Globus pallidus (tissue), 1 donor: ENCODE data around the gene MC1R.
"Not testable (repeated sequence)": the region's sequence is repeated elsewhere in the genome, so short reads cannot be mapped to it uniquely, and the experiment has no call there.

Experiments used
- DNase-seq: peaks from one replicate; pipeline ENCODE4 v3.0.0-alpha.2; 2015; ENCODE audit warnings: low spot score

The MC1R gene

DNA sequence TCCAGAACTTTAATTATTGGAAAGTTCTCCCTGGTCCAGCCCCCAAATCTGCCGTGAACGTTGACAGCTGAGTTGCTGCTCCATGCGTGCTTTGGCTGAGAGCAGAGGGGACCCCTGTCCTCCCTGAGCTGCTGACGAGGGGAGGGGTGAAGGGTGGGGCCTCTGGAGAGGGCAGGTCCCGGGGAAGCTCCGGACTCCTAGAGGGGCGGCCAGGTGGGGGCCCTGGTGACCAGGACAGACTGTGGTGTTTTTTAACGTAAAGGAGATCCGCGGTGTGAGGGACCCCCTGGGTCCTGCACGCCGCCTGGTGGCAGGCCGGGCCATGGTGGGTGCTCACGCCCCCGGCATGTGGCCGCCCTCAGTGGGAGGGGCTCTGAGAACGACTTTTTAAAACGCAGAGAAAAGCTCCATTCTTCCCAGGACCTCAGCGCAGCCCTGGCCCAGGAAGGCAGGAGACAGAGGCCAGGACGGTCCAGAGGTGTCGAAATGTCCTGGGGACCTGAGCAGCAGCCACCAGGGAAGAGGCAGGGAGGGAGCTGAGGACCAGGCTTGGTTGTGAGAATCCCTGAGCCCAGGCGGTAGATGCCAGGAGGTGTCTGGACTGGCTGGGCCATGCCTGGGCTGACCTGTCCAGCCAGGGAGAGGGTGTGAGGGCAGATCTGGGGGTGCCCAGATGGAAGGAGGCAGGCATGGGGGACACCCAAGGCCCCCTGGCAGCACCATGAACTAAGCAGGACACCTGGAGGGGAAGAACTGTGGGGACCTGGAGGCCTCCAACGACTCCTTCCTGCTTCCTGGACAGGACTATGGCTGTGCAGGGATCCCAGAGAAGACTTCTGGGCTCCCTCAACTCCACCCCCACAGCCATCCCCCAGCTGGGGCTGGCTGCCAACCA lies at the start of gene MC1R:
TSS of gene MC1R (plus strand) at position 410 of the 895 bp plus-strand sequence. CDS start at position 807, 397 bp downstream.
- no peak for DNase-seq

GRCh38 chr16:89869911-89870310 lies 48.8 kb upstream of the MC1R start:
- DNase-seq, result no peak

DNA sequence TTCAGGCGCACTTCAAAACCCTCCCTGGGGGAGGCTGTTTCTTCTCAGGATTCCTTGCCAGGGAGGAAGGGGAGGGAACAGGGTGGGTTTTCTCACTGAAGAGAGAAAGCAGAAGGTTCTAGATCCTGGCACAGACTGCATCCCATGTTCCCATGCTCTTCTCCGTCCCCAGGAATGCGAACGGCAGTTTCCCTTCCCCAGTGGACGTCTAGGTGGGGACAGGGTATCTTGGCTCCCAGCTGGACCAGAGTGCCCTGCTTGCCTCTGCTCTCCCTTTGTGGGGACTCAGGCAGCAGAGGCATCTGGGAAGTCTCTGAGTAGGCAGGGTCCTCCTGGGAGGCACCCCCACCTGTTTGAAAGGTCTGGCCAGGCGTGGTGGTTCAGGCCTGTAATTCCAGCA lies 48.2 kb upstream of the MC1R start:
- DNase-seq, result no peak

DNA sequence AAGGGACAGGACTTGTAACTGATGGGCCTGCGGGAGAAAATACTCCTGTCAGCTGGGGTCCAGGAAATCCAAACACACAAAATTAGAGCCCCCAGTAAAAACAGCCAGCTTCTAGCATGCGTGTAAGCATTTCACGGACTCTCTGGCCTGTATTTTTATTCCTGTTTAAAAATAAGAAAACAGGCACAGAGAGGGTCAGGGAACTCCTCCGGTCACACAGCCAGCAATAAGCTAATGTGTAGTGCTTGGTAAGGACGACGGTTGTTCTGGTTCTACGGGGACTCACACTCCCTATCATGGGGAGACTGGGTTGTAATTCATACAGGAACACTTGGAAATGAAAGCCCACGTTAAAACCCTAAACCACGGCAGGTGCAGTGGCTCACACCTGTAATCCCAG lies 46.8 kb upstream of the MC1R start:
- no peak for DNase-seq

- peak; percentile 82 for DNase-seq
Observed at GRCh38 chr16:89873109-89873971, 45.3 kb upstream of the MC1R start, which contains the start of gene TCF25. TCF25 (plus strand) TSS chr16:89873592; CDS start chr16:89873668, 76 bp downstream.

DNA sequence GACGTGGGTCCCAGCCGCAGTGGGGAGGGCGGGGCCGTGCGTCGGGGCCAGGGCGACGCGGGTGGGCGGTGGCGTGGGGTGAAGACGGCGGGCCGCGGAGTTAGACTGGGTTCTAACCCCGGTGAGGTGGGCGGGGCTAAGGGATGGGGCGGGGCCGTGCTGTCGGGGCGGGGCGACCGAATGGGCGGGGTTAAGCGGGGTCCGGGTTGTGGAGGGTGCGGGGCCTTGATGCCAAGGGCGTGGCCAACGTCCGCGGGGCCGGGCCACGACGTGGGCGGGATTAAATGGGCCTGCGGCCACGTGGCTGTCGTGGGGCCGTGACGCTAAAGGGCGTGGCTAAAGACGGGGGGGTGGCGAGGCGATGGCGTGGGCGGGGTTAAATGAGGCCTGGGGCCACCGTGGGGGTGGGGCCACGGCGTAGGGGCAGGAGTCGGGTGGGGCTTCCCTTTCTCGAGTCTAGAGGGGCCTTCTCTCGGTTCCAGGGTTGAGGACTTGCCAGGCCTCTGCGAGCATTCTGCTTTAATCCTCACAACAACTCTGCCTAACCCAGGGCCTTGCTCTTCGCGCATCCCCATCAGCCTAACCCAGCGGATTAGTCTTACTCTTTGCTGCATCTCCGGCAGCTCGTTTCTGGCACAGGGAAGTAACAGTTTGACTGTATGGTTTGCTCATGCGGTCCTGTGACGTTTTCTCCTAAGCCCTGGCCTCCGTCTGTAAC lies 44.5 kb upstream of the MC1R start:
- peak; percentile 96 for DNase-seq

- not testable (repeated sequence) for DNase-seq
Observed at GRCh38 chr16:89879123-89879522, 39.5 kb upstream of the MC1R start.

DNA sequence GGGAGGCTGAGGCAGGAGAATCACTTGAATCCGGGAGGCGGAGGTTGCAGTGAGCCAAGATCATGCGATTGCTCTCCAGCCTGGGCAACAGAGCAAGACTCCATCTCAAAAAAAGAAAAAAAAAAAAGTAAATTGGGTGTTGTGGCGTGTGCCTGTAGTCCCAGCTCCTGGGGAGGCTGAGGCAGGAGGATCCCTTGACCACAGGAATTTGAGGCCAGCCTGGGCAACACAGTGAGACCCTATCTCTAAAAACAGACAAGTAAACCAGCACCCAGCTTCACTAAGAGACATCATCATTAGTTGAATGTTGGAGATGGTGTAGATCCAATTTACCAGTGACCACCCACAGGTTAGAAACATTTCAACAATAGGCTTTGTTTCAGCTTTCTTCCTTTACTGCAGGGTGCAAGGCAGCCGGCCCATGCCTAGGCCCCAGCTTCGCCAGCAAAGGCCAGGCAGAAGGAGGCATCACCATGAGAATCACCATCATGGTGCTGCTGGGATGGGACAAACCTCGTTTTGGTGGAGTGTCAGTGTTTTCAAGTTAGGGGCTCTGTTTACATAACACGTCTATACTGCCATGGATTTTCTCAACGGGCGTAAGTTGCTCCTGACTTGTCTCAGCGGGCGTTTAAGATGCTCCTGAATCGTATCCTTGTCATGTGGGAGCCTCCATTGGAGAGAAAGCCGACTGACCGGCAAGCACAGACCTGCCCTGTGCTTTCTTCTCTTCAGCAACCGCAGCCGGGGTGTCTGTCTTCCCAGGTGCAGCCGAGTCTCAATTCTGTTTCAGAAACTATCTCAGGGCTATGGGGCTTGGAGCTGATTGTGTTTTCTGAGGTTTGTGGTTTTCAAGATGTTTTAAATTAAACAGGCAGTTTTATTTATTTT lies 37.9 kb upstream of the MC1R start:
- DNase-seq, result no peak

DNA sequence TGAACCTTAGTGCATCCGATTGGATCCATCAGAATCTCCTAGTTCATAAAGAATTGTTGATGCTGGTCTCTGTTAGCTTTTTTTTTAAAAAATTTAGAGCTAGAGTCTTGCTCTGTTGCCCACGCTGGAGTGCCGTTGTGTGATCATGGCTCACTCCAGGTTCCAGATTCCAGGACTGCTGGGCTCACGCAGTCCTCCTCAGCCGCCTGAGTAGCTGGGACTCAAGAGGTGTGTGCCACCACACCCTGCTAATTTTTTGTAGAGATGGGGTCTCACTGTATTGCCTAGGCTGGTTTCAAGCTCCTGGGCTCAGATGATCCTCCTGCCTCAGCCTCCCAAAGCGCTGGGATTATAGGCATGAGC lies 37.3 kb upstream of the MC1R start:
- DNase-seq, result no peak

GRCh38 chr16:89883346-89884040 lies 35.2 kb upstream of the MC1R start:
- no peak for DNase-seq

GRCh38 chr16:89884041-89884421 lies 34.6 kb upstream of the MC1R start:
- DNase-seq, result no peak

DNA sequence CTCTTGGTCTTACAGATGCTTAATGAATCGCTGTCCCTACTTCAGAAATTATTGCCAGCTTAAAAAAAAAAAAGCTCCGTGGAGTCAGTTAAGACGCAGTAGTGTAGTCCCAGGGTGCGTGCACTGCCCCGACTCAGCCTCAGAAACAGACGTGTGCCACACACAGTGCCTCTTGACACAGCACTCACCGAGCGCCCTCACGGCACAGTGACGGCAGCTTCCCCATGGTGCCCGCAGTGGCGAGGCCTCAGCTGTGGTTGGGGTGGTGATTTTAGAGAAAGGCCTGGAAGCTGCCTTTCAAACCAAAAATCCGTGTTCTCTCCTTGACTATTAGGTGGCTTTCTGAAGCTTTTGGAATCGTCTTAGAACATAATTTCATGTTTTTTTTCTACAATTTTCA lies 31.4 kb upstream of the MC1R start:
- DNase-seq, result no peak

DNA sequence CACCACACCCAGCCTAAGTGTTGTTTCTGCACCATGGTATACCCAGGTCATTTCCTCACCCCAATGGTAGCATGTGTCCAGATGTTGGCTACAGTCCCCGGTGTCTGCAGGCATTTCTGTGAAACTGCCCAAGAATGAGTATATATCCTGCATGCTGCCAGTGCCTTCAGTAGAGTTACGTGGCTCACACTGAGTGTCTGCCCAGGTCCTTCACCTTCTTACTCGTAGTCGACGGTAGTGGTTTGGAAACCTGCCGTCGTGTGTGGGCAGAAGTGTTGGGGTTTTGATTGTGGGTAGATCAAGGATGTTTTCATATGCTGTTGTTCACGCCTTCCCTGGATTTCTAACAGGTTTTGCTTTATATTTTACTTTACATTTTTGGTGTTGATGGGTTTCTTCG lies 28.5 kb upstream of the MC1R start:
- DNase-seq, result no peak

GRCh38 chr16:89890886-89891657 lies 27.6 kb upstream of the MC1R start:
- no peak for DNase-seq

- DNase-seq, result no peak
Observed at GRCh38 chr16:89892055-89892630, 26.5 kb upstream of the MC1R start.

DNA sequence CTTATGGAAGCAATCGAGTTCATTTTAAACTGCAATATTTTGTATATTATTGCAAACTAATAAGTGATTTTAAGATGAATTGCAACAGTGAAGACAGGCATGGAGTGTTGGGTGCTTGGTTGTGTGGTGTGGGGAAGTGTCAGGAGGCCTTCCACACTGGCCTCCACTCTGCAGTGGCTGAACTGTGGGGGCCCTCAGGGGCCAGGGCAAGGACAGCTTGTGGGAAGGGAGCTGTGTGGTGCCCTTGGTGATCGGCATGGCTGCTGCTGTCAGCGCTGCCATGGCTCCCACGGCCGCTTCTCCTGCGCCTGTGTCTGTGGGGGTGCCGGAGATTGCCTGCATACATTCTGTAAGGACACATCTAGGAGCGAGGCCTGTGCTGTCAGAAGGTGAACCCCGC lies 26.0 kb upstream of the MC1R start:
- DNase-seq, result no peak

GRCh38 chr16:89893642-89894548 lies 24.8 kb upstream of the MC1R start:
- no peak for DNase-seq

- no peak for DNase-seq
Observed at GRCh38 chr16:89895482-89896250, 23.0 kb upstream of the MC1R start.
